Measurements from ENCODE around the gene CDC16.

- no peak for TF ChIP-seq CTCF (IDR thresholded peaks at IDR 0.05; ENCODE audit: poor library complexity)
- TF ChIP-seq EZH2phosphoT487 (IDR thresholded peaks at IDR 0.05; ENCODE audit: low read depth, severe bottlenecking, unreplicated experiment), result no peak
- no peak for TF ChIP-seq EZH2 (IDR thresholded peaks at IDR 0.05; ENCODE audit: borderline replicate concordance)
Measured at GRCh38 chr13:114281351-114282040, 46.8 kb downstream of the CDC16 start, which contains the start of gene UPF3A.

All from hepatocyte (in vitro differentiated cells).